Progenitor cell of endocrine pancreas (in vitro differentiated cells): ENCODE results near the gene ARL11. TPM values are rescaled to one million over a fixed set of nuclear protein-coding genes. Genes with fewer than 3 reads are reported as not detected.

Experiments used
- DNase-seq: peaks from one replicate; pipeline ENCODE4 v3.0.0; 2021; ENCODE audit warnings: low spot score; ENCODE audit not compliant: unreplicated experiment
- H3K27ac Mint-ChIP-seq: 2 replicates; pipeline ENCODE4 v1.8.0; 2021; ENCODE audit warnings: mild to moderate bottlenecking, moderate library complexity, mixed read lengths
- H3K27me3 Mint-ChIP-seq: 2 replicates; pipeline ENCODE4 v1.8.0; 2021; ENCODE audit warnings: mixed read lengths
- H3K36me3 Mint-ChIP-seq: 2 replicates; pipeline ENCODE4 v1.8.0; 2022; ENCODE audit warnings: mixed read lengths; ENCODE audit not compliant: insufficient read depth
- H3K4me1 Mint-ChIP-seq: 2 replicates; pipeline ENCODE4 v1.8.0; 2021; ENCODE audit warnings: low read depth, mixed read lengths
- H3K4me3 Mint-ChIP-seq: 2 replicates; pipeline ENCODE4 v1.8.0; 2021; ENCODE audit warnings: low read depth, mild to moderate bottlenecking, moderate library complexity, mixed read lengths
- H3K9me3 Mint-ChIP-seq: 2 replicates; pipeline ENCODE4 v1.8.0; 2021; ENCODE audit warnings: low read depth, mixed read lengths
- CTCF ChIP-seq: fragments of 200-600 bp; sonication (generic); IDR thresholded peaks from one replicate; pipeline ENCODE4 v1.5.0; 2021; ENCODE audit warnings: antibody characterized with exemption, mild to moderate bottlenecking; ENCODE audit not compliant: unreplicated experiment
- total RNA-seq: library from RNA; stranded (reverse); gene quantifications from 2 replicates; pipeline ENCODE4 v1.2.1, GENCODE V29; 2021

ARL11 gene
- total RNA-seq, 1 donor from 2014 or later = 0.10 TPM

- no peak for DNase-seq
- Mint-ChIP-seq H3K27ac (no peak overlapping the region), H3K36me3 (peaks cover 18% of the 10 kb centered on the region), H3K27me3 (no peaks in the 10 kb centered on the region), H3K9me3 (no peaks in the 10 kb centered on the region), H3K4me1 (peaks cover 15% of the 10 kb centered on the region), H3K4me3 (no peak overlapping the region)
- TF ChIP-seq CTCF = no peak
These were observed 42.5 kb downstream of the ARL11 start for GRCh38 chr13:49670828-49671227.

- Mint-ChIP-seq H3K4me3 (no peak overlapping the region), H3K36me3 (peaks cover 27% of the 10 kb centered on the region), H3K4me1 (peaks cover 4% of the 10 kb centered on the region), H3K9me3 (no peaks in the 10 kb centered on the region), H3K27ac (no peak overlapping the region), H3K27me3 (no peaks in the 10 kb centered on the region)
- no peak for DNase-seq
- no peak for TF ChIP-seq CTCF
These were observed 48.4 kb downstream of the ARL11 start for GRCh38 chr13:49676581-49677298.

GRCh38 chr13:49678191-49678914 is 50.0 kb downstream of the ARL11 start:
- DNase-seq = no peak
- no peak overlapping the region for H3K27ac Mint-ChIP-seq
- TF ChIP-seq CTCF = no peak
- peaks cover 27% of the 10 kb centered on the region for H3K36me3 Mint-ChIP-seq
- no peaks in the 10 kb centered on the region for H3K9me3 Mint-ChIP-seq
- H3K4me3 Mint-ChIP-seq = no peak overlapping the region
- peaks cover 4% of the 10 kb centered on the region for H3K4me1 Mint-ChIP-seq
- H3K27me3 Mint-ChIP-seq = no peaks in the 10 kb centered on the region

GRCh38 chr13:49679246-49679645 is 50.9 kb downstream of the ARL11 start:
- no peak overlapping the region for H3K27ac Mint-ChIP-seq
- no peak overlapping the region for H3K4me3 Mint-ChIP-seq
- peaks cover 4% of the 10 kb centered on the region for H3K4me1 Mint-ChIP-seq
- peaks cover 27% of the 10 kb centered on the region for H3K36me3 Mint-ChIP-seq
- no peaks in the 10 kb centered on the region for H3K27me3 Mint-ChIP-seq
- DNase-seq = no peak
- H3K9me3 Mint-ChIP-seq = no peaks in the 10 kb centered on the region
- no peak for TF ChIP-seq CTCF

- peaks cover 8% of the 10 kb centered on the region for H3K4me1 Mint-ChIP-seq
- H3K4me3 Mint-ChIP-seq = no peak overlapping the region
- H3K27me3 Mint-ChIP-seq = no peaks in the 10 kb centered on the region
- H3K27ac Mint-ChIP-seq = no peak overlapping the region
- DNase-seq = no peak
- no peak for TF ChIP-seq CTCF
- peaks cover 24% of the 10 kb centered on the region for H3K36me3 Mint-ChIP-seq
- no peaks in the 10 kb centered on the region for H3K9me3 Mint-ChIP-seq
These were observed 53.6 kb downstream of the ARL11 start for GRCh38 chr13:49681842-49682435.
